IPS-20b (cell line): Measurements from ENCODE around the gene DBP.
"Not testable (repeated sequence)": the region's sequence is repeated elsewhere in the genome, so short reads cannot be mapped to it uniquely, and the experiment has no call there.

Source experiments
- H3K27ac ChIP-seq: one replicate; pipeline ENCODE4 v1.5.1; 2013; ENCODE audit warnings: low read length
- H3K27me3 ChIP-seq: 2 replicates; pipeline ENCODE4 v1.6.1; 2013; ENCODE audit warnings: mild to moderate bottlenecking, low read length, inconsistent platforms; ENCODE audit not compliant: insufficient read depth
- H3K36me3 ChIP-seq: 2 replicates; pipeline ENCODE4 v1.6.1; 2013; ENCODE audit warnings: low read depth, mild to moderate bottlenecking, inconsistent platforms, low read length, moderate library complexity; ENCODE audit not compliant: insufficient read depth
- H3K4me1 ChIP-seq: 2 replicates; pipeline ENCODE4 v1.6.1; 2013; ENCODE audit warnings: mild to moderate bottlenecking, control low read depth, inconsistent platforms, low read length, moderate library complexity; ENCODE audit not compliant: insufficient read depth
- H3K4me3 ChIP-seq: 2 replicates; pipeline ENCODE4 v1.5.1; 2013; ENCODE audit warnings: mild to moderate bottlenecking, low read length, inconsistent platforms
- H3K9ac ChIP-seq: 2 replicates; pipeline ENCODE4 v1.6.1; 2013; ENCODE audit warnings: low read depth, mild to moderate bottlenecking, inconsistent platforms, low read length, moderate library complexity
- H3K9me3 ChIP-seq: 2 replicates; pipeline ENCODE4 v1.6.1; 2013; ENCODE audit warnings: mild to moderate bottlenecking, low read depth, low read length, inconsistent platforms; ENCODE audit not compliant: insufficient read depth

The DBP gene

GRCh38 chr19:48664476-48664875 lies 27.3 kb upstream of the DBP start:
- Histone ChIP-seq H3K36me3 (no peaks in the 10 kb centered on the region), H3K4me3 (no peak overlapping the region), H3K4me1 (no peaks in the 10 kb centered on the region)

GRCh38 chr19:48663667-48664066 lies 26.5 kb upstream of the DBP start:
- Histone ChIP-seq H3K27me3 (no peaks in the 10 kb centered on the region), H3K9ac (no peak overlapping the region), H3K4me1 (no peaks in the 10 kb centered on the region), H3K36me3 (no peaks in the 10 kb centered on the region), H3K4me3 (no peak overlapping the region), H3K9me3 (no peaks in the 10 kb centered on the region), H3K27ac (no peak overlapping the region)

More at GRCh38 chr19:48664476-48664875, 27.3 kb upstream of the DBP start:
- H3K9ac ChIP-seq: no peak overlapping the region
- no peaks in the 10 kb centered on the region for H3K9me3 ChIP-seq
- H3K27me3 ChIP-seq: no peaks in the 10 kb centered on the region
- H3K27ac ChIP-seq: no peak overlapping the region

- H3K27me3 ChIP-seq: no peaks in the 10 kb centered on the region
- no peak overlapping the region for H3K27ac ChIP-seq
- H3K36me3 ChIP-seq: no peaks in the 10 kb centered on the region
- no peak overlapping the region for H3K4me3 ChIP-seq
- H3K4me1 ChIP-seq: peaks cover 5% of the 10 kb centered on the region; the same call in 1 of the 2 replicates
- no peak overlapping the region for H3K9ac ChIP-seq
- H3K9me3 ChIP-seq: no peaks in the 10 kb centered on the region
Observed at GRCh38 chr19:48661711-48662090, 24.5 kb upstream of the DBP start.

- Histone ChIP-seq H3K27me3 (no peaks in the 10 kb centered on the region), H3K36me3 (no peaks in the 10 kb centered on the region), H3K9ac (no peak overlapping the region), H3K4me3 (no peak overlapping the region), H3K27ac (no peak overlapping the region), H3K9me3 (no peaks in the 10 kb centered on the region), H3K4me1 (peaks cover 5% of the 10 kb centered on the region; the same call in 1 of the 2 replicates)
Observed at GRCh38 chr19:48660852-48661710, 23.9 kb upstream of the DBP start.

- Histone ChIP-seq H3K27ac (no peak overlapping the region), H3K4me3 (no peak overlapping the region), H3K9ac (no peak overlapping the region), H3K36me3 (no peaks in the 10 kb centered on the region), H3K9me3 (no peaks in the 10 kb centered on the region), H3K4me1 (peaks cover 5% of the 10 kb centered on the region; the same call in 1 of the 2 replicates), H3K27me3 (no peaks in the 10 kb centered on the region)
Observed at GRCh38 chr19:48659768-48660167, 22.6 kb upstream of the DBP start.

- Histone ChIP-seq H3K27me3 (no peaks in the 10 kb centered on the region), H3K9ac (no peak overlapping the region), H3K9me3 (no peaks in the 10 kb centered on the region), H3K4me3 (no peak overlapping the region), H3K27ac (no peak overlapping the region), H3K4me1 (peaks cover 5% of the 10 kb centered on the region; the same call in 1 of the 2 replicates), H3K36me3 (no peaks in the 10 kb centered on the region)
Observed at GRCh38 chr19:48658483-48658882, 21.3 kb upstream of the DBP start.

- H3K9ac ChIP-seq, H3K27me3 ChIP-seq, H3K36me3 ChIP-seq, H3K27ac ChIP-seq, H3K4me1 ChIP-seq, H3K9me3 ChIP-seq, H3K4me3 ChIP-seq: not testable (repeated sequence)
Observed at GRCh38 chr19:48657828-48658227, 20.6 kb upstream of the DBP start.

- H3K4me3 ChIP-seq: no peak overlapping the region
Observed at GRCh38 chr19:48656840-48657474, 19.8 kb upstream of the DBP start.

GRCh38 chr19:48654299-48655059 lies 17.3 kb upstream of the DBP start:
- Histone ChIP-seq H3K9me3 (no peaks in the 10 kb centered on the region), H3K9ac (no peak overlapping the region), H3K27ac (no peak overlapping the region), H3K36me3 (no peaks in the 10 kb centered on the region), H3K27me3 (no peaks in the 10 kb centered on the region), H3K4me3 (no peak overlapping the region), H3K4me1 (peaks cover 5% of the 10 kb centered on the region; the same call in 1 of the 2 replicates)

More at GRCh38 chr19:48656840-48657474, 19.8 kb upstream of the DBP start:
- H3K27ac ChIP-seq: no peak overlapping the region
- H3K27me3 ChIP-seq: no peaks in the 10 kb centered on the region
- no peak overlapping the region for H3K9ac ChIP-seq
- H3K36me3 ChIP-seq: no peaks in the 10 kb centered on the region
- H3K4me1 ChIP-seq: peaks cover 5% of the 10 kb centered on the region; the same call in 1 of the 2 replicates
- no peaks in the 10 kb centered on the region for H3K9me3 ChIP-seq

GRCh38 chr19:48651683-48652048 lies 14.5 kb upstream of the DBP start:
- H3K4me3 ChIP-seq: no peak overlapping the region
- no peaks in the 10 kb centered on the region for H3K9me3 ChIP-seq
- H3K27me3 ChIP-seq: no peaks in the 10 kb centered on the region
- no peaks in the 10 kb centered on the region for H3K4me1 ChIP-seq
- H3K36me3 ChIP-seq: no peaks in the 10 kb centered on the region
- no peak overlapping the region for H3K9ac ChIP-seq
- no peak overlapping the region for H3K27ac ChIP-seq

- Histone ChIP-seq H3K27me3 (no peaks in the 10 kb centered on the region), H3K4me3 (no peak overlapping the region), H3K27ac (no peak overlapping the region), H3K36me3 (no peaks in the 10 kb centered on the region), H3K4me1 (no peaks in the 10 kb centered on the region), H3K9me3 (no peaks in the 10 kb centered on the region), H3K9ac (no peak overlapping the region)
Observed at GRCh38 chr19:48650974-48651682, 13.9 kb upstream of the DBP start.
